A673 (cell line): ENCODE measurements around the gene CSNK1G3.

Source experiments
- CTCF ChIP-seq: fragments of 300-800, 200-600 bp; sonication (generic); conservative IDR thresholded peaks from 2 replicates; pipeline ENCODE4 v1.5.1; 2017; ENCODE audit warnings: low read depth, mild to moderate bottlenecking, antibody characterized with exemption, low read length, moderate library complexity, mixed read lengths
- EZH2 ChIP-seq: fragments of 200-600 bp; sonication (generic); IDR thresholded peaks from 2 replicates; pipeline ENCODE4 v1.6.1; 2017; ENCODE audit warnings: borderline replicate concordance, low read depth, mild to moderate bottlenecking, mixed read lengths, antibody characterized with exemption, low read length; ENCODE audit not compliant: poor library complexity, severe bottlenecking

- TF ChIP-seq CTCF: no peak
- TF ChIP-seq EZH2: no peak
Measured at GRCh38 chr5:123517476-123517875, 5.5 kb downstream of the CSNK1G3 start.
